K562 (cell line): Measurements from ENCODE around the gene NKX6-2. TPM values are rescaled to one million over a fixed set of nuclear protein-coding genes. Genes with fewer than 3 reads are reported as not detected.

ENCODE experiments used
- ATAC-seq: fragments of 200-7000 bp; cut with Tn5 transposase; 3 replicates; pipeline ENCODE4 v1.9.1; 2020; ENCODE audit warnings: moderate library complexity
- BruUV-seq: library from RNA; stranded (reverse); fragments of 400-500 nt; replicated peaks from 2 replicates; lab custom pipeline; 2021; lab: Mats Ljungman, UMichigan
- CTCF ChIA-PET: fragments of 300-600 bp; formaldehyde crosslinking; extraction: SDS; loops from one replicate; lab custom pipeline; 2021; ENCODE audit warnings: low intra/inter-chr PET ratio; lab: Yijun Ruan, JAX
- POLR2A ChIA-PET: fragments of 300-600, 350-650 bp; sonication (Branson Sonifier 250); formaldehyde crosslinking; extraction: SDS; loops from one replicate; lab custom pipeline; 2021; ENCODE audit warnings: antibody characterized with exemption, inconsistent platforms; lab: Yijun Ruan, JAX
- DNase-seq, 4 experiments: peaks; one replicate each; pipeline versions ENCODE4 v3.0.0 to v3.0.0-alpha.2; 2011 to 2018; ENCODE audit warnings: low spot score in 3 of 4, mixed read lengths in 3 of 4; ENCODE audit errors: extremely low read depth in 1 of 4
- FAIRE-seq: peaks from 2 replicates; lab custom pipeline; 2011; peaks lifted over from hg19 to GRCh38; lab: Jason Lieb, UNC
- H2AFZ ChIP-seq: 2 replicates; pipeline ENCODE4 v1.6.0; 2011; ENCODE audit warnings: low read depth, low read length, control low read depth, inconsistent platforms
- H3K27ac ChIP-seq: fragments of 200-600 bp; 3 replicates; pipeline ENCODE4 v1.8.0; 2011; ENCODE audit warnings: low read depth, mild to moderate bottlenecking, control low read depth, inconsistent platforms, low read length, moderate library complexity, mixed read lengths; ENCODE audit errors: extremely low read depth
- H3K27me3 ChIP-seq, 2 experiments: fragments of 300-600 bp in 1 of 2; 2 replicates in 1 of 2; 3 replicates in 1 of 2; pipeline versions ENCODE4 v1.6.0 to v1.8.0; 2011; ENCODE audit warnings: inconsistent platforms in 2 of 2, low read length in 2 of 2, mild to moderate bottlenecking in 1 of 2, mixed read lengths in 1 of 2, moderate library complexity in 1 of 2; ENCODE audit not compliant: control insufficient read depth in 2 of 2, insufficient read depth in 2 of 2
- H3K36me3 ChIP-seq: fragments of 300-600 bp; 3 replicates; pipeline ENCODE4 v1.8.0; 2011; ENCODE audit warnings: mild to moderate bottlenecking, low read length, inconsistent platforms; ENCODE audit not compliant: control insufficient read depth, insufficient read depth
- H3K4me1 ChIP-seq, 2 experiments: fragments of 200-600 bp in 1 of 2; replicated peaks in 1 of 2; 2 replicates in 1 of 2; 3 replicates in 1 of 2; pipeline versions ENCODE4 v1.5.1 to v1.8.0; 2011; ENCODE audit warnings: inconsistent platforms in 2 of 2, low read length in 2 of 2, mild to moderate bottlenecking in 1 of 2, mixed read lengths in 1 of 2, moderate library complexity in 1 of 2; ENCODE audit not compliant: control insufficient read depth in 2 of 2, insufficient read depth in 2 of 2
- H3K4me2 ChIP-seq: 2 replicates; pipeline ENCODE4 v1.6.1; 2011; ENCODE audit warnings: low read length, control low read depth, inconsistent platforms, mixed read lengths; ENCODE audit not compliant: insufficient read depth
- H3K4me3 ChIP-seq: fragments of 200-600 bp; sonication (generic), shearing (Covaris generic); 2 replicates; pipeline ENCODE4 v1.5.1; 2016; ENCODE audit warnings: control low read depth, inconsistent platforms
- H3K79me2 ChIP-seq: fragments of 200-600 bp; 3 replicates; pipeline ENCODE4 v1.8.0; 2011; ENCODE audit warnings: low read length, inconsistent platforms; ENCODE audit not compliant: control insufficient read depth, insufficient read depth
- H3K9ac ChIP-seq, 2 experiments: 2 replicates each; pipeline versions ENCODE4 v1.6.0 to v1.6.1; 2011; ENCODE audit warnings: low read depth in 2 of 2, low read length in 2 of 2, control low read depth in 1 of 2, inconsistent platforms in 1 of 2, mild to moderate bottlenecking in 1 of 2, mixed read lengths in 1 of 2; ENCODE audit not compliant: insufficient read depth in 1 of 2
- H3K9me1 ChIP-seq: one replicate; pipeline ENCODE4 v1.6.0; 2011; ENCODE audit warnings: inconsistent platforms, mild to moderate bottlenecking, low read length, moderate library complexity; ENCODE audit not compliant: control insufficient read depth, insufficient read depth
- H3K9me3 ChIP-seq: replicated peaks from 2 replicates; pipeline ENCODE4 v1.5.1; 2011; ENCODE audit warnings: low read depth, low read length, inconsistent platforms; ENCODE audit not compliant: control insufficient read depth, insufficient read depth
- H4K20me1 ChIP-seq: replicated peaks from 2 replicates; pipeline ENCODE4 v1.6.1; 2011; ENCODE audit warnings: low read length, inconsistent platforms, mixed read lengths; ENCODE audit not compliant: control insufficient read depth, insufficient read depth
- CBX5 ChIP-seq: IDR thresholded peaks from 2 replicates; pipeline ENCODE4 v1.6.1; 2014; ENCODE audit warnings: low read depth, borderline replicate concordance
- CCNT2 ChIP-seq: IDR thresholded peaks from 2 replicates; pipeline ENCODE4 v1.6.1; 2011; ENCODE audit warnings: borderline replicate concordance, low read depth, mild to moderate bottlenecking, moderate library complexity, mixed read lengths, low read length; ENCODE audit not compliant: insufficient read length; ENCODE audit errors: extremely low read depth
- CLOCK ChIP-seq: fragments of 250-450 bp; sonication (Bioruptor Pico); IDR thresholded peaks from 2 replicates; pipeline ENCODE4 v1.4.0; 2020; ENCODE audit warnings: mild to moderate bottlenecking, moderate library complexity, borderline replicate concordance
- DMBX1 ChIP-seq: fragments of 250-450 bp; sonication (Bioruptor Pico); IDR thresholded peaks from 2 replicates; pipeline ENCODE4 v1.8.0; 2022; ENCODE audit warnings: inconsistent platforms, mild to moderate bottlenecking, moderate library complexity, borderline replicate concordance
- GTF2B ChIP-seq: IDR thresholded peaks from 2 replicates; pipeline ENCODE4 v1.6.1; 2011; ENCODE audit not compliant: insufficient read length; ENCODE audit errors: extremely low read depth
- LARP7 ChIP-seq: fragments of 450-650 bp; IDR thresholded peaks from 2 replicates; pipeline ENCODE4 v1.6.1; 2016
- MIER1 ChIP-seq: fragments of 450-650 bp; IDR thresholded peaks from 2 replicates; pipeline ENCODE4 v1.6.1; 2016; ENCODE audit warnings: antibody characterized with exemption, mild to moderate bottlenecking, low read depth
- POLR3G ChIP-seq: IDR thresholded peaks from 2 replicates; pipeline ENCODE4 v1.6.1; 2011; ENCODE audit not compliant: insufficient read length, insufficient replicate concordance; ENCODE audit errors: extremely low read depth
- RBFOX2 ChIP-seq: fragments of 200-400 bp; formaldehyde crosslinking; IDR thresholded peaks from 2 replicates; pipeline ENCODE4 v1.6.1; 2017; ENCODE audit warnings: low read depth, mild to moderate bottlenecking, low read length, moderate library complexity
- SMAD2 ChIP-seq: fragments of 150-350 bp; IDR thresholded peaks from 2 replicates; pipeline ENCODE4 v1.6.1; 2014; ENCODE audit warnings: low read depth, mild to moderate bottlenecking, low read length
- SNIP1 ChIP-seq: fragments of 450-650 bp; IDR thresholded peaks from 2 replicates; pipeline ENCODE4 v1.7.1; 2017; ENCODE audit warnings: low read depth, mild to moderate bottlenecking
- SNRNP70 ChIP-seq: fragments of 200-400 bp; formaldehyde crosslinking; optimal IDR thresholded peaks from 2 replicates; pipeline ENCODE3; 2017; ENCODE audit warnings: low read depth, low read length
- SRSF7 ChIP-seq: fragments of 200-400 bp; formaldehyde crosslinking; optimal IDR thresholded peaks from 2 replicates; pipeline ENCODE3; 2017; ENCODE audit warnings: mild to moderate bottlenecking, low read depth, low read length
- WGBS: fragments of 100-300 bp; shearing (Covaris generic); methylation state at CpG from one replicate; pipeline ENCODE4 v1.1.6; 2016; ENCODE audit warnings: low coverage, mixed read lengths; ENCODE audit not compliant: insufficient coverage; ENCODE audit errors: missing lambda C conversion rate; 5-methylcytosine and 5-hydroxymethylcytosine counted together
- in situ Hi-C: fragments of 300-500 bp; cut with MboI; formaldehyde crosslinking; loops from 4 replicates; pipeline ENCODE4 v1.15.0; 2018; ENCODE audit warnings: inconsistent platforms, mixed read lengths
- intact Hi-C: fragments of 100-400 bp; cut with micrococcal nuclease; formaldehyde crosslinking; loops from 2 replicates; pipeline ENCODE4 v1.14.2; 2022
- polyA plus RNA-seq, 8 experiments: library from polyadenylated mRNA; depleted of rRNA in 4 of 8; stranded (reverse) in 5 of 8; unstranded in 3 of 8; fragments of >200 nt; fragmentation: Nextera tagmentation in 2 of 8; fragmentation: Illumina TruSeq in 1 of 8; extraction: Ambion mirVana in 2 of 8; extraction: Trizol in 1 of 8; gene quantifications; 2 replicates each; pipeline versions ENCODE4 v1.2.1 to v1.2.3, GENCODE V29; 2011 to 2014; ENCODE audit warnings: inconsistent platforms in 1 of 8, missing spikeins in 1 of 8
- total RNA-seq, 7 experiments: library from RNA; depleted of rRNA in 6 of 7; stranded (reverse); fragments of >200 nt in 6 of 7; fragmentation: Illumina TruSeq in 2 of 7; extraction: Trizol in 2 of 7; gene quantifications; 2 replicates each; pipeline versions ENCODE4 v1.2.1 to v1.2.3, GENCODE V29; 2011 to 2021; ENCODE audit warnings: low replicate concordance in 1 of 7
- TF ChIP-seq, protein P1 (sequence below), 2 experiments: fragments of 450-650 bp; conservative IDR thresholded peaks; 2 replicates each; pipeline ENCODE4 v1.6.1; 2017; ENCODE audit warnings: mild to moderate bottlenecking in 2 of 2, moderate library complexity in 2 of 2

The NKX6-2 gene
- total and polyA plus RNA-seq, 9 of the 15 experiments (the other 6 are each of a cell fraction or from before 2014, with no cell fraction given): 1.0 to 1.6 TPM; not detected in 7

GRCh38 chr10:132810807-132811700 lies 25.1 kb upstream of the NKX6-2 start (continued):
- TF ChIP-seq MIER1: no peak
- TF ChIP-seq, protein P1, sequence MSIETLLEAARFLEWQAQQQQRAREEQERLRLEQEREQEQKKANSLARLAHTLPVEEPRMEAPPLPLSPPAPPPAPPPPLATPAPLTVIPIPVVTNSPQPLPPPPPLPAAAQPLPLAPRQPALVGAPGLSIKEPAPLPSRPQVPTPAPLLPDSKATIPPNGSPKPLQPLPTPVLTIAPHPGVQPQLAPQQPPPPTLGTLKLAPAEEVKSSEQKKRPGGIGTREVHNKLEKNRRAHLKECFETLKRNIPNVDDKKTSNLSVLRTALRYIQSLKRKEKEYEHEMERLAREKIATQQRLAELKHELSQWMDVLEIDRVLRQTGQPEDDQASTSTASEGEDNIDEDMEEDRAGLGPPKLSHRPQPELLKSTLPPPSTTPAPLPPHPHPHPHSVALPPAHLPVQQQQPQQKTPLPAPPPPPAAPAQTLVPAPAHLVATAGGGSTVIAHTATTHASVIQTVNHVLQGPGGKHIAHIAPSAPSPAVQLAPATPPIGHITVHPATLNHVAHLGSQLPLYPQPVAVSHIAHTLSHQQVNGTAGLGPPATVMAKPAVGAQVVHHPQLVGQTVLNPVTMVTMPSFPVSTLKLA (conservative IDR thresholded peaks at IDR 0.05): no peak

DNA sequence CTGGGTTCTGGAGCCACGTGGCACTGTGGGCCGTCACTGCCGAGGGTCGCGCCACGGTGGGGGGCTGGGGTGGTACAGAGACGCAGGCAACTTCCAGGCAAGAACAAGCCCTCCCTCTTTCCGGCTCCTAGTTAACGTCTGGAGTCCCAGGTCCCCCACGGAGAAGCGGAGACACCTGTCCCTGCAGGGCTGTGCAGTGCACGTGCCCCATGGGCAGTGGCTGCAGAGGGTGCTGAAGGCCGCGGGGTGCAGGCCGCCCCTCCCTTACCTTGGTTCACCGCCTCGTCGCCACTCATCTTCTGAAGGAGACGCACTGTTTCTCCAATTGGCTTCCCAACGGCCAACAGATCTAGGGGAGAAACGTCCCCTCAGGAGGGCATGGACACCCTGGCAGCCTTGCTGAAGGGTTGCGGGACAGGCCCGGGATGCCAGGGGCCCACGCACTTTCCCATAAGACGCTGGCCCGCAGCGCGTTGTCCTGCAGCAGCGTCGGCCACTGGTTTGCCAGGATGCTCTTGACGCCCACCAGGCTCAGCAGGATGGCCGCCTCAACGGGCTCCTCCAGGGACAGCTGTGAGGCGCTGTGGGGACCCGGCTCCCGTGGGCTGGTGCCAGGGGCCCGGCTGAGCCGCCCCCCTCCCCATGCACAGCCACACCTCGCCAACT lies 24.3 kb upstream of the NKX6-2 start:
- no TSS peak for BruUV-seq
- no peak overlapping the region for H3K4me2 ChIP-seq
- H3K79me2 ChIP-seq: no peaks in the 10 kb centered on the region
- ChIA-PET POLR2A (no interaction called here), CTCF (interaction anchor here (0.7 kb wide), 1 partner anchor 145 kb away, joined by 3 read pairs; no protein-coding TSS in a partner anchor)
- peaks cover 0 to 30% of the 10 kb centered on the region in 2 experiments; a peak in 2 of 5 replicates for H3K27me3 ChIP-seq
- intact Hi-C loops: no loop called here
- no peaks in the 10 kb centered on the region for H3K9me3 ChIP-seq
- in situ Hi-C loops: no loop called here
- H4K20me1 ChIP-seq: no peaks in the 10 kb centered on the region
- no peak overlapping the region for H3K9ac ChIP-seq
- WGBS: 1% methylated on average over 26 of the region's 39 CpGs
- no peak overlapping the region for H3K4me3 ChIP-seq
- ATAC-seq (no peak), FAIRE-seq (no peak), DNase-seq (no peak)
- no peaks in the 10 kb centered on the region for H3K36me3 ChIP-seq
- H3K27ac ChIP-seq: no peak overlapping the region
- peaks cover 0 to 14% of the 10 kb centered on the region in 2 experiments; a peak in 1 of 5 replicates for H3K4me1 ChIP-seq
- H3K9me1 ChIP-seq: no peaks in the 10 kb centered on the region
- H2AFZ ChIP-seq: no peak overlapping the region
- no peak for TF ChIP-seq SNRNP70
- TF ChIP-seq SMAD2: no peak
- no peak for TF ChIP-seq SRSF7
- TF ChIP-seq RBFOX2: no peak
- TF ChIP-seq CCNT2: no peak
- no peak for TF ChIP-seq SNIP1
- no peak for TF ChIP-seq GTF2B
- no peak for TF ChIP-seq LARP7
- TF ChIP-seq CLOCK: no peak
- no peak for TF ChIP-seq POLR3G
- no peak for TF ChIP-seq DMBX1 (CRISPR knock-in tag)
- no peak for TF ChIP-seq CBX5
